ENCODE measurements around the gene DOCK4. TPM values are rescaled to one million over a fixed set of nuclear protein-coding genes. Genes with fewer than 3 reads are reported as not detected.

Gene DOCK4
- total RNA-seq, 4 donors from 2014 or later: 9.9 to 30.9 (median 13.7) TPM

- Histone ChIP-seq H3K36me3 (no peaks in the 10 kb centered on the region), H3K4me1 (peaks cover 0 to 9% (median 3%) of the 10 kb centered on the region in 3 donors), H3K9me3 (no peaks in the 10 kb centered on the region), H3K27me3 (no peaks in the 10 kb centered on the region), H3K4me3 (no peak overlapping the region), H3K27ac (no peak overlapping the region)
- TF ChIP-seq CTCF (IDR thresholded peaks at IDR 0.05) (no peak), POLR2A (IDR thresholded peaks at IDR 0.05) (no peak)
- 93 to 100% methylated on average over 3 of the region's 3 CpGs for WGBS, 2 donors
- intact Hi-C loops (cut with DNase I): no loop called here
- DNase-seq: no peak
These were observed 32.1 kb upstream of the DOCK4 start for GRCh38 chr7:112238330-112238729.

- peaks cover 0 to 15% (median 8%) of the 10 kb centered on the region in 3 donors for H3K4me1 ChIP-seq
- TF ChIP-seq CTCF (IDR thresholded peaks at IDR 0.05) (no peak), POLR2A (IDR thresholded peaks at IDR 0.05) (no peak)
- no peaks in the 10 kb centered on the region for H3K36me3 ChIP-seq
- no peaks in the 10 kb centered on the region for H3K9me3 ChIP-seq
- H3K4me3 ChIP-seq: no peak overlapping the region
- H3K27me3 ChIP-seq: no peaks in the 10 kb centered on the region
- no peak overlapping the region for H3K27ac ChIP-seq
- WGBS, 2 donors: 74 to 85% methylated on average over 2 of the region's 2 CpGs
- no peak for DNase-seq
- intact Hi-C loops (cut with DNase I): no loop called here
These were observed 30.4 kb upstream of the DOCK4 start for GRCh38 chr7:112236597-112236996.

DNA sequence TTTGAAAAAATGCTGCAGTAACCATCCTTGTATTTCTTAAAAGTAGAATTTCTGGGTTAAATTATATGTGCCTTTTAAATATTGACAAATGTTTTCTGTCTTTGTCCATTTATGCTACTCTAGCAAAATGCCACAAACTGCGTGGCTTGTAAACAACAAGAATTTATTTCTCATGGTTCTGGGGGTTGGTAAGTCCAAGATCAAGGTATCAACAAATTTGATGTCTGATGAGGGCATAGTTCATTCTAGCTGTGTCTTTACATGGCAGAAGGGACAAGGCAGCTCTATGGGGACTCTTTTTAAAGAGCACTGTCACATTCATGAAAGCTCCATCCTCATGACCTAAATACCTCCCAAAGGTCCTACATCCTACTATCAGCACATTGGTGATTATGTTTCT lies 27.9 kb upstream of the DOCK4 start:
- H3K9me3 ChIP-seq: no peaks in the 10 kb centered on the region
- 100% methylated on average over 1 of the region's 1 CpG for WGBS, 2 donors

GRCh38 chr7:112233048-112233697 lies 27.0 kb upstream of the DOCK4 start:
- Histone ChIP-seq H3K27me3 (no peaks in the 10 kb centered on the region), H3K4me1 (peaks cover 0 to 9% (median 8%) of the 10 kb centered on the region in 3 donors), H3K4me3 (no peak overlapping the region), H3K27ac (no peak overlapping the region), H3K36me3 (no peaks in the 10 kb centered on the region), H3K9me3 (no peaks in the 10 kb centered on the region)
- WGBS, 2 donors: 54 to 59% methylated on average over 3 of the region's 3 CpGs
- DNase-seq: no peak
- intact Hi-C loops (cut with DNase I): no loop called here
- TF ChIP-seq CTCF (IDR thresholded peaks at IDR 0.05): no peak
- TF ChIP-seq POLR2A (IDR thresholded peaks at IDR 0.05): no peak

More for the DNA sequence above, 27.9 kb upstream of the DOCK4 start:
- intact Hi-C loops (cut with DNase I): no loop called here
- Histone ChIP-seq H3K36me3 (no peaks in the 10 kb centered on the region), H3K4me3 (no peak overlapping the region), H3K27ac (no peak overlapping the region), H3K27me3 (no peaks in the 10 kb centered on the region), H3K4me1 (peaks cover 0 to 12% (median 8%) of the 10 kb centered on the region in 3 donors)
- no peak for TF ChIP-seq CTCF (IDR thresholded peaks at IDR 0.05)
- TF ChIP-seq POLR2A (IDR thresholded peaks at IDR 0.05): no peak
- DNase-seq: no peak

DNA sequence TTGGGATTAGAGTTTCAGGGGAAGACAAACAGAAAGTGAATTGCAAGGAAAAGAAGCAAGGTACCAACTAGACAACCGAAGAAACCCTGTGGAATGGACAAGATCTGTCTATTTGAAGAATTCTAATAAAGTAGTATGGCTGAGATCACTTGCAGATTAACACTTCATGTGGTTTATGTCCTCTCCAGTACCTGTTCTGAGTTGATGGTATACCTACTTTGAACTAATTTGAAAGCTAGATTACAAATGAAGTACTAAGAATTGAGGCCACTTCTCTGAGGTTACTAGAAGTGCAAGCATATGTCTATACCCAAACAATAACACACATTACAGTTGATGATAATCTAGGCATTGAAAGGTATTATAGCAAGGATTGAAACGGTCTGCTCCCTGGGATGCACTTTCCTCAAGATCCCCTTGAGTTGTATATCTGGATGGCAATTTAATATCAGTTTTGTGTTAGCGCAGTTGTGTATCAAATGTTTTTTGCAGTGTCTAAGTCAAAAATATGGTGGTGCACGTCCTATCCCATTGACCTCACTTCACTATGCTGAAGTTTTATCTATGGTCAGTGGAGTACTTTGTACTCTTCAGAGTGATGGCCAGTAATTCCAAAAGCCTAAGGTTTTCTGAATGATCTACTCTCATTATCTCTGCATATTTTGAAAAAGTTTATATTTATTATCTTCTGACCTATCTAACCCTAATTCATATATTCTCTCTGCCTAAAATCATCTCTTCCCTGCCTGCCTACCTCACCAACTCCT lies 26.2 kb upstream of the DOCK4 start:
- 75 to 97% methylated on average over 4 of the region's 4 CpGs for WGBS, 2 donors
- Histone ChIP-seq H3K4me3 (no peak overlapping the region), H3K36me3 (no peaks in the 10 kb centered on the region)

More for the DNA sequence above, 26.2 kb upstream of the DOCK4 start:
- no peak for DNase-seq
- Histone ChIP-seq H3K27ac (no peak overlapping the region), H3K4me1 (peaks cover 0 to 9% (median 8%) of the 10 kb centered on the region in 3 donors), H3K27me3 (no peaks in the 10 kb centered on the region), H3K9me3 (no peaks in the 10 kb centered on the region)
- intact Hi-C loops (cut with DNase I): no loop called here
- TF ChIP-seq CTCF (IDR thresholded peaks at IDR 0.05): no peak
- no peak for TF ChIP-seq POLR2A (IDR thresholded peaks at IDR 0.05)

All from esophagus squamous epithelium (tissue), 5 donors.